Measurements from ENCODE around the gene E2F7. TPM values are rescaled to one million over a fixed set of nuclear protein-coding genes. Genes with fewer than 3 reads are reported as not detected.
A peak's percentile ranks its signal among the peaks of the same experiment; 100 is the strongest.

E2F7 gene
- total RNA-seq, 1 donor from 2014 or later = 2.6 TPM

GRCh38 chr12:77070382-77070781 lies 5.0 kb upstream of the E2F7 start:
- H3K27ac Mint-ChIP-seq (ENCODE audit: unreplicated experiment) = no peak overlapping the region
- TF ChIP-seq CTCF (IDR thresholded peaks at IDR 0.05) = no peak
- H3K27me3 Mint-ChIP-seq (ENCODE audit: unreplicated experiment) = no peaks in the 10 kb centered on the region
- no peak overlapping the region for H3K4me3 Mint-ChIP-seq (ENCODE audit: unreplicated experiment)
- no peaks in the 10 kb centered on the region for H3K36me3 Mint-ChIP-seq (ENCODE audit: unreplicated experiment)
- H3K4me1 Mint-ChIP-seq (ENCODE audit: unreplicated experiment) = peaks cover 29% of the 10 kb centered on the region
- no peak for DNase-seq (ENCODE audit: extremely low spot score, unreplicated experiment)
- H3K9me3 Mint-ChIP-seq (ENCODE audit: unreplicated experiment) = no peaks in the 10 kb centered on the region

DNA sequence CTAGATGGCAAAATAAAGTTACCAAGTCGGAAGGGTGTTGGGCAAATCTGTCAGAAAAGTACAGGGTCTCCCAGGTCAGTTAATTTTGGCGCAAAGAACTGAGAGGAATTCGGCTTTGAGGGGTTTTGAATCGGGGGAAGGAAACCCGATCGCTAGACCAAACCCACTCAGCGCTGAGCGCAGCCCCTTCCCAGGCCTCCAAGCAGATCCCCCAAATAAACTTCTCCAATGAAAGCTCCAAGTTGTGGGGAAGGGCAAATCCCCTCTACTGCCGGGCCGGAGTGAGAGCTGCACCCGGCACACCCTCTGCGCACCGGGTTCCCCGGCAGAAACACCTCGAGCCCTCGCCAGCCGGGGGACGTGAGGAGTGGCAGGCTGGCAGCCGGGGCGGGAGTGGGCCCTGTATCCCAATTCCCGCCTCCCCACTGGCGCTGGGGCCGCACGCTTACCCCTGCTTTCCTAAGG lies 441 bp downstream of the E2F7 start:
- DNase-seq (ENCODE audit: extremely low spot score, unreplicated experiment) = no peak
- Mint-ChIP-seq H3K4me3 (ENCODE audit: unreplicated experiment) (peak overlapping the region; percentile 86), H3K36me3 (ENCODE audit: unreplicated experiment) (no peaks in the 10 kb centered on the region), H3K4me1 (ENCODE audit: unreplicated experiment) (peaks cover 23% of the 10 kb centered on the region), H3K27ac (ENCODE audit: unreplicated experiment) (no peak overlapping the region), H3K9me3 (ENCODE audit: unreplicated experiment) (no peaks in the 10 kb centered on the region), H3K27me3 (ENCODE audit: unreplicated experiment) (no peaks in the 10 kb centered on the region)
- TF ChIP-seq CTCF (IDR thresholded peaks at IDR 0.05) = no peak

GRCh38 chr12:77062846-77063461 lies 2.4 kb downstream of the E2F7 start:
- Mint-ChIP-seq H3K27me3 (ENCODE audit: unreplicated experiment) (no peaks in the 10 kb centered on the region), H3K4me1 (ENCODE audit: unreplicated experiment) (peaks cover 24% of the 10 kb centered on the region), H3K4me3 (ENCODE audit: unreplicated experiment) (peak overlapping the region; percentile 59), H3K36me3 (ENCODE audit: unreplicated experiment) (no peaks in the 10 kb centered on the region), H3K9me3 (ENCODE audit: unreplicated experiment) (no peaks in the 10 kb centered on the region), H3K27ac (ENCODE audit: unreplicated experiment) (peak overlapping the region; percentile 19)
- TF ChIP-seq CTCF (IDR thresholded peaks at IDR 0.05) = no peak
- no peak for DNase-seq (ENCODE audit: extremely low spot score, unreplicated experiment)

DNA sequence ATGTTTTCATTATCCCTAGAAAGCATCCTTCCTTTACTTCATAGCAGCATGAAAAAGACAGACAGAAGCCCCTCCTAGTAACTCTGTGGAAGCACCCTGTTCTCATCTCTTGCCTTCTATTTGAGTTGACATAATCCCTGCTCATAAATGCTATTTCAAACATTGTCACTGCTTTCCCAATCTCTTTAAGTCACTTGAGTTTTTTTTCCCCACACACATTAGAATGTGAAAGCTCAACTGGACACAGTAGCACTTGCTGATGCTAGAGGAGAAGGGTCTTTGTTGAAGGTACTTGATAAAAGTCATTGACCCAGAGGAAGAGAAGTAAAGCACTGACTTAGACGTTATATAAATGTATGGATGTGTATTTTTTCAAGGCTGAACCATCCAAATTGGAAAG lies 3.0 kb downstream of the E2F7 start:
- no peaks in the 10 kb centered on the region for H3K9me3 Mint-ChIP-seq (ENCODE audit: unreplicated experiment)
- H3K4me1 Mint-ChIP-seq (ENCODE audit: unreplicated experiment) = peaks cover 24% of the 10 kb centered on the region
- no peak overlapping the region for H3K27ac Mint-ChIP-seq (ENCODE audit: unreplicated experiment)
- DNase-seq (ENCODE audit: extremely low spot score, unreplicated experiment) = no peak
- no peak overlapping the region for H3K4me3 Mint-ChIP-seq (ENCODE audit: unreplicated experiment)
- H3K27me3 Mint-ChIP-seq (ENCODE audit: unreplicated experiment) = no peaks in the 10 kb centered on the region
- no peaks in the 10 kb centered on the region for H3K36me3 Mint-ChIP-seq (ENCODE audit: unreplicated experiment)
- TF ChIP-seq CTCF (IDR thresholded peaks at IDR 0.05) = no peak

GRCh38 chr12:77060883-77061240 lies 4.5 kb downstream of the E2F7 start:
- no peak for DNase-seq (ENCODE audit: extremely low spot score, unreplicated experiment)
- H3K4me3 Mint-ChIP-seq (ENCODE audit: unreplicated experiment) = no peak overlapping the region
- H3K4me1 Mint-ChIP-seq (ENCODE audit: unreplicated experiment) = peaks cover 21% of the 10 kb centered on the region
- H3K36me3 Mint-ChIP-seq (ENCODE audit: unreplicated experiment) = no peaks in the 10 kb centered on the region
- TF ChIP-seq CTCF (IDR thresholded peaks at IDR 0.05) = no peak
- no peaks in the 10 kb centered on the region for H3K27me3 Mint-ChIP-seq (ENCODE audit: unreplicated experiment)
- no peak overlapping the region for H3K27ac Mint-ChIP-seq (ENCODE audit: unreplicated experiment)
- H3K9me3 Mint-ChIP-seq (ENCODE audit: unreplicated experiment) = no peaks in the 10 kb centered on the region
